ENCODE data around the gene MYBPH.

DNA sequence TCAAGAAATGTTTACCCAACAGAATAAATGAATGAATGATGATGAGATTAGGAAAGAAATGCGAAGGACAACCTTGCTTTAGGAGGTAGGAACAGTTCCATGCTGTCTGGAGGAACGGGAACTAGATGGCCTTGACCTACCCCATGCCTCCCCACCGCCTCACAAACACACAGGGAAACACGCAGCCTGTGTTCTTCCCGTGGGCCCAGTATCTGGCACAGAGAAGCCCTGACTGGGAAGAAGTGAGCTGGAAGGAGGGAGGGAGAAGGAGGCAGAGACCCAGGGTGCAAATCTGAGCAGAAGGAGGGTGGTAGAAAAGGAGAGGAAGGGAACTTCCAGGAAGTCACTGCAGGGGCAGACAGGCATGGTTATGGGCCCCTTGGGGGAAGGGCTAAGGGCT is 51.6 kb downstream of the MYBPH start:
- TF ChIP-seq POLR2AphosphoS5 (IDR thresholded peaks at IDR 0.05) = no peak
- TF ChIP-seq, protein P1, sequence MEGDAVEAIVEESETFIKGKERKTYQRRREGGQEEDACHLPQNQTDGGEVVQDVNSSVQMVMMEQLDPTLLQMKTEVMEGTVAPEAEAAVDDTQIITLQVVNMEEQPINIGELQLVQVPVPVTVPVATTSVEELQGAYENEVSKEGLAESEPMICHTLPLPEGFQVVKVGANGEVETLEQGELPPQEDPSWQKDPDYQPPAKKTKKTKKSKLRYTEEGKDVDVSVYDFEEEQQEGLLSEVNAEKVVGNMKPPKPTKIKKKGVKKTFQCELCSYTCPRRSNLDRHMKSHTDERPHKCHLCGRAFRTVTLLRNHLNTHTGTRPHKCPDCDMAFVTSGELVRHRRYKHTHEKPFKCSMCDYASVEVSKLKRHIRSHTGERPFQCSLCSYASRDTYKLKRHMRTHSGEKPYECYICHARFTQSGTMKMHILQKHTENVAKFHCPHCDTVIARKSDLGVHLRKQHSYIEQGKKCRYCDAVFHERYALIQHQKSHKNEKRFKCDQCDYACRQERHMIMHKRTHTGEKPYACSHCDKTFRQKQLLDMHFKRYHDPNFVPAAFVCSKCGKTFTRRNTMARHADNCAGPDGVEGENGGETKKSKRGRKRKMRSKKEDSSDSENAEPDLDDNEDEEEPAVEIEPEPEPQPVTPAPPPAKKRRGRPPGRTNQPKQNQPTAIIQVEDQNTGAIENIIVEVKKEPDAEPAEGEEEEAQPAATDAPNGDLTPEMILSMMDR (IDR thresholded peaks at IDR 0.05) = no peak
